Pancreas (tissue), 10 donors: Measurements from ENCODE around the gene SIRT2. TPM values are rescaled to one million over a fixed set of nuclear protein-coding genes. Genes with fewer than 3 reads are reported as not detected.

Source experiments
- ATAC-seq, 4 donors: fragments of 200-7000 bp; cut with Tn5 transposase; one replicate each; pipeline versions ENCODE4 v1.8.0 to v1.9.1; 2020; ENCODE audit warnings: mild to moderate bottlenecking in 4 of 4, moderate library complexity in 4 of 4
- DNase-seq, 6 donors: peaks; one replicate each; pipeline ENCODE4 v3.0.0-alpha.2; 2020
- FAIRE-seq: peaks from 2 replicates; lab custom pipeline; 2012; peaks lifted over from hg19 to GRCh38; lab: Jason Lieb, UNC
- H3K27ac ChIP-seq, 4 donors: fragments of 200-600 bp; sonication (generic); 1 replicate in 3 of 4; 2 replicates in 1 of 4; pipeline versions ENCODE4 v1.5.0 to v1.8.0; 2020
- H3K27me3 ChIP-seq, 4 donors: fragments of 200-600 bp; one replicate each; pipeline ENCODE4 v1.8.0; 2021
- H3K36me3 ChIP-seq, 3 donors: fragments of 200-600 bp; sonication (generic) in 1 of 3; one replicate each; pipeline versions ENCODE4 v1.5.0 to v1.8.0; 2020 to 2021
- H3K4me1 ChIP-seq, 3 donors: fragments of 200-600 bp; one replicate each; pipeline ENCODE4 v1.8.0; 2021
- H3K4me3 ChIP-seq, 4 donors: fragments of 200-600 bp; sonication (generic) in 2 of 4; one replicate each; pipeline versions ENCODE4 v1.5.0 to v1.8.0; 2020 to 2021
- H3K9me3 ChIP-seq, 4 donors: fragments of 200-600 bp; one replicate each; pipeline ENCODE4 v1.8.0; 2021
- WGBS, 2 donors: extraction: QIAGEN DNeasy Blood & Tissue Kit; methylation state at CpG; one replicate each; pipeline ENCODE4 v1.1.7; 2013; 5-methylcytosine and 5-hydroxymethylcytosine counted together
- intact Hi-C, 3 donors: fragments of 100-400 bp; cut with DNase I; formaldehyde crosslinking; loops; one replicate each; pipeline versions ENCODE4 v1.11.1 to v1.14.2; 2022
- polyA plus RNA-seq, 2 donors: library from polyadenylated mRNA; stranded (reverse); fragments of 200-250 nt; gene quantifications; one replicate each; pipeline ENCODE4 v1.2.3, GENCODE V29; 2013
- total RNA-seq, 6 donors: library from RNA; stranded (reverse); fragmentation: NEBNext Ultra II Directional in 4 of 6; extraction: Animal tissue kit (Norgen Biotek cat#: 25700) in 4 of 6; gene quantifications; one replicate each; pipeline versions ENCODE4 v1.2.1 to v1.2.4, GENCODE V29; 2021 to 2023
- TF ChIP-seq, protein P1 (sequence below), 4 donors: fragments of 200-600 bp; sonication (generic) in 3 of 4; IDR thresholded peaks; one replicate each; pipeline versions ENCODE4 v1.5.0 to v1.8.0; 2021; ENCODE audit warnings: antibody characterized with exemption in 4 of 4
- donor health status: healthy with polysubstance abuse.
- donor health status: DM: no; HTN: no; CAD: no; lungs with moderate emphysema.
- donor health status: DM: no; HTN: no; CAD: no.
- donor health status: control.
- donor health status: control.
- donor health status: Bipolar disorder and iron deficiency.
- donor health status: DM: yes; HTN: yes; CAD: no.
- donor health status: DM: no; HTN: no; CAD: no.
- donor health status: DM: no; HTN: no; CAD: no.
- donor health status: DM: yes; HTN: yes; CAD: no.

SIRT2 gene
- total and polyA plus RNA-seq, 8 donors, result 16.2 to 44.4 (median 19.8) TPM

DNA sequence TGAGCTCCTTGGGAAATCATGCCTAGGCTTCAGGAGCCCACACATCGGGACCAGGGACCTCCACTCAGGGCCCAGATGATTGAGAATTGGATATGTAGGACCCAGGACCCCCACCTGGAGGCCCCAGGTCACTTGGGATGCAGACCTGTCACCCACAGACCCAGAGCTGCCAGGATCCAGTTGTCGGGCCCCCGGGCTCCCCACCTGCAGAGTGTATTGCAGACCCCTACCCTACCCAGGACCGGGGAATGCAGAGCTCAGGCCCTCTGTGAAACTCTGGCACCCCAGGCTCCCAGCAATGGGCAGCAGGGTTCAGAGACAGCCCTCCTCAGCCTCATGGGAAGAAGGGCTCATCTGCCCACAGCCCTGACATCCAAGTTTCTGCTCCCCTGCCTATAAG lies 6.2 kb upstream of the SIRT2 start:
- Histone ChIP-seq H3K4me1 (peaks cover 0 to 7% (median 3%) of the 10 kb centered on the region in 3 donors), H3K27me3 (no peaks in the 10 kb centered on the region), H3K9me3 (no peaks in the 10 kb centered on the region), H3K27ac (no peak overlapping the region), H3K4me3 (no peak overlapping the region), H3K36me3 (peaks cover 0 to 12% (median 9%) of the 10 kb centered on the region in 3 donors)
- TF ChIP-seq, protein P1, sequence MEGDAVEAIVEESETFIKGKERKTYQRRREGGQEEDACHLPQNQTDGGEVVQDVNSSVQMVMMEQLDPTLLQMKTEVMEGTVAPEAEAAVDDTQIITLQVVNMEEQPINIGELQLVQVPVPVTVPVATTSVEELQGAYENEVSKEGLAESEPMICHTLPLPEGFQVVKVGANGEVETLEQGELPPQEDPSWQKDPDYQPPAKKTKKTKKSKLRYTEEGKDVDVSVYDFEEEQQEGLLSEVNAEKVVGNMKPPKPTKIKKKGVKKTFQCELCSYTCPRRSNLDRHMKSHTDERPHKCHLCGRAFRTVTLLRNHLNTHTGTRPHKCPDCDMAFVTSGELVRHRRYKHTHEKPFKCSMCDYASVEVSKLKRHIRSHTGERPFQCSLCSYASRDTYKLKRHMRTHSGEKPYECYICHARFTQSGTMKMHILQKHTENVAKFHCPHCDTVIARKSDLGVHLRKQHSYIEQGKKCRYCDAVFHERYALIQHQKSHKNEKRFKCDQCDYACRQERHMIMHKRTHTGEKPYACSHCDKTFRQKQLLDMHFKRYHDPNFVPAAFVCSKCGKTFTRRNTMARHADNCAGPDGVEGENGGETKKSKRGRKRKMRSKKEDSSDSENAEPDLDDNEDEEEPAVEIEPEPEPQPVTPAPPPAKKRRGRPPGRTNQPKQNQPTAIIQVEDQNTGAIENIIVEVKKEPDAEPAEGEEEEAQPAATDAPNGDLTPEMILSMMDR (IDR thresholded peaks at IDR 0.05), result no peak
- intact Hi-C loops, result no loop called here
- no peak for FAIRE-seq
- ATAC-seq, result no peak
- no peak for DNase-seq
- WGBS, 2 donors, result 96% methylated on average over 4 of the region's 4 CpGs

DNA sequence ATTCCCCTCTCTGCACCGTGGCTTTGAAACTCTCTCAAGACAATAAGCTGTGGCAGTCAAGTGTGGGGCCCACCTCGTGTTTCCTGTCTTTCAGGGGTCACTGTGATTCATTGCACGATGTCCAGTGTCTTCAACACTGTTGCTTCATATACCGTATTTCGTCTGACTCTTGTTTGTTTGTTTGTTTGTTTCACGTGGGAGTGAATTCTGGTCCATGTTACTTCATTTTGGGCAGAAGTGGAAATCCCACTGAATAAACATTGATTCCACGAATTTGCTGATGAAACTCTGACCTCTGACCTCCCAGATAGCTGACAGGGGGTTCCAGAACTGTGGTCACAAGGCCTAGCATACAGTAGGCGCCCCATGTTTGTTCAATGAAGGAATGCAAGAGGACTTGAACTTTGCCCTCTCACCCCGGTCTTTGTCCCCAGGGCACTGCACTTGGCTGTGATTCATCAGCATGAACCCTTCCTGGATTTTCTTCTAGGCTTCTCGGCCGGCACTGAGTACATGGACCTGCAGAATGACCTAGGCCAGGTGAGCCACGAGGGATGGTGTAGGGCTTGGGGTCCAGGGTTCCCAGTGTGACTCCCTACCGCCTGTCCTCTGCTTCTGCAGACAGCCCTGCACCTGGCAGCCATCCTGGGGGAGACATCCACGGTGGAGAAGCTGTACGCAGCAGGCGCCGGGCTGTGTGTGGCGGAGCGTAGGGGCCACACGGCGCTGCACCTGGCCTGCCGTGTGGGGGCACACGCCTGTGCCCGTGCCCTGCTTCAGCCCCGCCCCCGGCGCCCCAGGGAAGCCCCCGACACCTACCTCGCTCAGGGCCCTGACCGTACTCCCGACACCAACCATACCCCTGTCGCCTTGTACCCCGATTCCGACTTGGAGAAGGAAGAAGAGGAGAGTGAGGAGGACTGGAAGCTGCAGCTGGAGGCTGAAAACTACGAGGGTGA lies 5.4 kb upstream of the SIRT2 start:
- FAIRE-seq, result no peak
- H3K4me3 ChIP-seq, result no peak overlapping the region
- 86 to 90% methylated on average over 35 of the region's 35 CpGs for WGBS, 2 donors
- intact Hi-C loops, result no loop called here
- peaks cover 0 to 8% (median 5%) of the 10 kb centered on the region in 3 donors for H3K4me1 ChIP-seq
- peaks cover 0 to 12% (median 9%) of the 10 kb centered on the region in 3 donors for H3K36me3 ChIP-seq
- ATAC-seq, result no peak
- no peaks in the 10 kb centered on the region for H3K9me3 ChIP-seq
- no peaks in the 10 kb centered on the region for H3K27me3 ChIP-seq
- H3K27ac ChIP-seq, result no peak overlapping the region
- TF ChIP-seq, protein P1 (IDR thresholded peaks at IDR 0.05), result no peak
- DNase-seq, result no peak

DNA sequence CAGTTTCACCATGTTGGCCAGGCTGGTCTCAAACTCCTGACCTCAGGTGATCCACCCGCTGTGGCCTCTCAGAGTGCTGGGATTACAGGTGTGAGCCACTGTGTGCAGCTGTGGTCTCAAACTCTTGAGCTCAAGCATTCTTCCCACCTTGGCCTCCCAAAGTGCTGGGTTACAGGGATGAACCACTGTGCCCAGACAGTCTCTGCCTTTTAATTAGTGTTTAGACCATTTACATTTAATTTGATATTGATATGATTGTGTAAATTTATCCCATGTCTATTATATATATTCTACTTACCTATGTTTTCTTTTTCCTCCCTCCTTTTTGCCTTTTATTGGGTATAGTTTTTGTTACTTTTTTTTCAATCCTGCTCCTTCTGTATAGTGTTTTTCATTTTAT lies 2.3 kb upstream of the SIRT2 start:
- FAIRE-seq (no peak), DNase-seq (no peak), ATAC-seq (no peak)
- TF ChIP-seq, protein P1 (IDR thresholded peaks at IDR 0.05), result no peak
- Histone ChIP-seq H3K4me3 (no peak overlapping the region), H3K36me3 (peaks cover 0 to 9% (median 5%) of the 10 kb centered on the region in 3 donors), H3K27me3 (no peaks in the 10 kb centered on the region), H3K4me1 (peaks cover 0 to 19% (median 5%) of the 10 kb centered on the region in 3 donors), H3K9me3 (no peaks in the 10 kb centered on the region), H3K27ac (no peak overlapping the region)
- intact Hi-C loops, result no loop called here
- 98 to 100% methylated on average over 1 of the region's 1 CpG for WGBS, 2 donors

DNA sequence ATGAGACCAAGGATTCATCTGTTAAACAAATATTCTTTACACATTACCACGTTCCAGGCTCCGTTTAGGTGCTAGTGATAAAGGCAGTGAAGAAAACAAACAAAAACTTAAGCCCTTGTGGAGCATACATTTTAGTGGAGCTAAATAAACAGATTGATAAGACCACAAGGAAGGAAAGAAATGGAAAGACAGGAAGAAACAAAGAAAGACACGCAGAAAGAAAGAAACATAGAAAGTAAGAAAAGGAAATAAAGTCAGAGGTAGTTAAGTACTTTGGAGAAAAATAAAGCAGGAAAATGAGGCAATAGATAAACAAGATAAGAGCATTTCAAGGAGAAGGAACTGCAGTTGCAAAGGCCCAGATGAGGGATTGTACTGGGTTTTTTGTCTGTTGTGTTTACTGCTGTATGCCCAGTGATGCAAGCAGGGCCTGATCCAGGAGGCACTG lies 1.3 kb upstream of the SIRT2 start:
- no peaks in the 10 kb centered on the region for H3K9me3 ChIP-seq
- peaks cover 0 to 19% (median 5%) of the 10 kb centered on the region in 3 donors for H3K4me1 ChIP-seq
- TF ChIP-seq, protein P1 (IDR thresholded peaks at IDR 0.05), result no peak
- intact Hi-C loops, result no loop called here
- peak overlapping the region in 3 of 4 donors; percentile 73 to 84 (median 82) for H3K27ac ChIP-seq
- H3K36me3 ChIP-seq, result peaks cover 0 to 9% (median 5%) of the 10 kb centered on the region in 3 donors
- no peak for DNase-seq
- 5 to 12% methylated on average over 3 of the region's 3 CpGs for whole genome bisulfite sequencing, 2 donors
- peak overlapping the region in 3 of 4 donors; percentile 66 to 96 (median 80) for H3K4me3 ChIP-seq
- no peak for ATAC-seq
- no peaks in the 10 kb centered on the region for H3K27me3 ChIP-seq
- FAIRE-seq, result no peak
